ENCODE data around the gene SP5. TPM values are rescaled to one million over a fixed set of nuclear protein-coding genes. Genes with fewer than 3 reads are reported as not detected.

SP5 gene
- polyA plus RNA-seq, 3 donors, result 0.40 to 1.1 (median 0.69) TPM

DNA sequence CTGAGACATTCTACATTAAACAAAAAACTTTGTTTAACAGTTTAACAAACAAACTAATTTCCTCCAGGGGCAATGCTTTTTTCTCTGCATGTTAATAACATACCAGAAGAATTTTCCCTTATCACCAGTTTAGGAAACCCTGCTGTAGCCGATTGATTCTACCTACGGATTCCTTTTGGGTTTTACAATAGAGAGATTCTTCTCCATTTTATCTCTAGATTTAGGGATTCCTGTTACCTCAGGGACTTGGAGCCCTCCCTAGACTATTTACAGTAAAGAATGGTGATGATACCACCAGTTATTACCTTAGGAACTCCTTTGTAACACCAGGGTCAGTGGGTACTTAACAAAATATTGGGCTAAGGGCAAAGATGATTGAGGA is 49.7 kb downstream of the SP5 start:
- no peak for DNase-seq (ENCODE audit: extremely low read depth in 1 of 11, low read depth in 9 of 11, low spot score in 4 of 11)

DNA sequence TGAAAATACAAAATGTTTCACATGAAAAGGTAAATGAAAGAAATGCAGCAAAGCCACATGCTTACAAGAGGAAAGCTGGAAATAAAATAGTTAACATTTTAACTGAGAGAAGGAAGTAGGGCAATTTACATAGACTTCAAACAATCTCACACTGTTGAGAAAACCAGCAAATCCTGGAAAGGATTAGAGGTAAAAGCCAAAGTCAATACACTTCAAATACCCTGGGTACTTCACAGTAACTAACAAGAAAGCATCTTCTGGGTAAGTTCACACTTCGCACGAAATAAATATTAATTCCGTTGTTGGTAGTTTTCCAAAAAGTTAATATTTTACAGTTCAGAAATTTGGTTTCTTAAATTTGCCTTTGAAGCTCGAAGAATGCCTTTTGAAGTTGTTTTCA is 51.6 kb downstream of the SP5 start:
- no peak for DNase-seq (ENCODE audit: extremely low read depth in 1 of 11, low read depth in 9 of 11, low spot score in 4 of 11)

Other genes starting within 250 kb of the SP5 start
- 1 to 10 TPM; 1.4 to 3.4 (median 1.6) TPM for gene ERICH2, start 55.0 kb downstream of the SP5 start, polyA plus RNA-seq (ENCODE audit: insufficient read length in 3 of 3)
- 1 to 10 TPM in 1 of 3 donors, under 1 TPM in 2; 0.66 to 3.1 (median 0.86) TPM for gene GAD1, start 101.5 kb downstream of the SP5 start, polyA plus RNA-seq (ENCODE audit: insufficient read length in 3 of 3)
- gene GORASP2, start 213.9 kb downstream of the SP5 start, polyA plus RNA-seq (ENCODE audit: insufficient read length in 3 of 3), result 10 to 100 TPM; 72.8 to 89.3 (median 83.3) TPM

All from renal cortex interstitium (tissue), 11 donors.